Measurements from ENCODE around the gene MDK. TPM values are rescaled to one million over a fixed set of nuclear protein-coding genes. Genes with fewer than 3 reads are reported as not detected.

The MDK gene
- total RNA-seq, 1 experiment from 2014 or later, result 157 TPM

Other genes starting within 250 kb of the MDK start
- gene CREB3L1, start 104.0 kb upstream of the MDK start, total RNA-seq (2014; rRNA removed; shearing (Covaris generic)), result 4.6 and 9.7 TPM in 2 replicates
- 27.2 and 41.4 TPM in 2 replicates for gene DGKZ, start 34.2 kb upstream of the MDK start, total RNA-seq (2014; rRNA removed; shearing (Covaris generic))
- not detected in 2 replicates for gene CHRM4, start 10.1 kb downstream of the MDK start, total RNA-seq (2014; rRNA removed; shearing (Covaris generic))
- gene AMBRA1, start 212.4 kb downstream of the MDK start, total RNA-seq (2014; rRNA removed; shearing (Covaris generic)), result 16.1 and 19.2 TPM in 2 replicates
- 2.3 and 5.1 TPM in 2 replicates for gene HARBI1, start 235.6 kb downstream of the MDK start, total RNA-seq (2014; rRNA removed; shearing (Covaris generic))
- gene ATG13, start 235.9 kb downstream of the MDK start, total RNA-seq (2014; rRNA removed; shearing (Covaris generic)), result 46.4 and 74.7 TPM in 2 replicates

Data from Daoy (cell line).